Lower leg skin (tissue), 3 donors: Measurements from ENCODE around the gene FAM13A.

ENCODE experiments used
- POLR2A ChIP-seq, 2 donors: fragments of 450-650 bp; IDR thresholded peaks; one replicate each; pipeline ENCODE4 v1.6.1; 2016 to 2017; ENCODE audit warnings: antibody characterized with exemption in 2 of 2, mild to moderate bottlenecking in 1 of 2, moderate library complexity in 1 of 2
- TF ChIP-seq, protein P1 (sequence below), 3 donors: fragments of 450-650 bp; IDR thresholded peaks; one replicate each; pipeline ENCODE4 v1.5.1; 2016; ENCODE audit warnings: antibody characterized with exemption in 3 of 3, mild to moderate bottlenecking in 3 of 3, moderate library complexity in 2 of 3

DNA sequence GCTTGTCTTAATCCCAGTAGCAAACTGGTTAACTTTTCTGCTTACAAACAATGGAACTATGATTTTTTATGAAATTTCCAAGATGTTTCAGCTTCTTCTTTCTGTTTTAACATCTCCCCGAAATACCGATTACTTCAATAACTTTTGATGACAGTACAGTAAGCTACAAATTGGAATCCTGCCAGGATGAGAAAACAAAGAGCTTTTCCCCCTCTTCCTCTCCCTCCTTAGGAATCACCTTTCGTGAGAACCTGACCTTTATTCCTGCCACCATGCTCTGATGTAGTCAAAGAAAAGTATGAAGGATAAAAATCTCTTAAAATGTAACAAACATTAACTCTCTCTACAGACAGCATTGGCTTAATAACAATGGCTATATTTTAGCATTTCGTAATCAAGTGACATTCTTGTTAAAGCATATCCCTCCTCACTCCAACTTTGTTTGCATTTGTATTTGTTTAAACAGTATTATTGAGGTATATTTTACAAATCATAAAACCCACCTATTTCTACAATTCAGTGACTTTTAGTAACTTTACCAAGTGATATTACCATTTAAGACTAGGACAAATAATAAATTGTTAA is 210.7 kb downstream of the FAM13A start:
- TF ChIP-seq, protein P1, sequence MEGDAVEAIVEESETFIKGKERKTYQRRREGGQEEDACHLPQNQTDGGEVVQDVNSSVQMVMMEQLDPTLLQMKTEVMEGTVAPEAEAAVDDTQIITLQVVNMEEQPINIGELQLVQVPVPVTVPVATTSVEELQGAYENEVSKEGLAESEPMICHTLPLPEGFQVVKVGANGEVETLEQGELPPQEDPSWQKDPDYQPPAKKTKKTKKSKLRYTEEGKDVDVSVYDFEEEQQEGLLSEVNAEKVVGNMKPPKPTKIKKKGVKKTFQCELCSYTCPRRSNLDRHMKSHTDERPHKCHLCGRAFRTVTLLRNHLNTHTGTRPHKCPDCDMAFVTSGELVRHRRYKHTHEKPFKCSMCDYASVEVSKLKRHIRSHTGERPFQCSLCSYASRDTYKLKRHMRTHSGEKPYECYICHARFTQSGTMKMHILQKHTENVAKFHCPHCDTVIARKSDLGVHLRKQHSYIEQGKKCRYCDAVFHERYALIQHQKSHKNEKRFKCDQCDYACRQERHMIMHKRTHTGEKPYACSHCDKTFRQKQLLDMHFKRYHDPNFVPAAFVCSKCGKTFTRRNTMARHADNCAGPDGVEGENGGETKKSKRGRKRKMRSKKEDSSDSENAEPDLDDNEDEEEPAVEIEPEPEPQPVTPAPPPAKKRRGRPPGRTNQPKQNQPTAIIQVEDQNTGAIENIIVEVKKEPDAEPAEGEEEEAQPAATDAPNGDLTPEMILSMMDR (IDR thresholded peaks at IDR 0.05), result no peak
- TF ChIP-seq POLR2A (IDR thresholded peaks at IDR 0.05), result no peak
